HepG2 (cell line): Measurements from ENCODE around the gene XPNPEP1. TPM values are rescaled to one million over a fixed set of nuclear protein-coding genes. Genes with fewer than 3 reads are reported as not detected.

Experiments
- ATAC-seq: fragments of 200-7000 bp; cut with Tn5 transposase; 3 replicates; pipeline ENCODE4 v1.9.1; 2020; ENCODE audit warnings: mild to moderate bottlenecking, moderate library complexity
- BruUV-seq: library from RNA; stranded (reverse); fragments of 400-500 nt; replicated peaks from 2 replicates; lab custom pipeline; 2021; lab: Mats Ljungman, UMichigan
- CTCF ChIA-PET: fragments of 300-600 bp; formaldehyde crosslinking; extraction: SDS; loops from one replicate; lab custom pipeline; 2021; ENCODE audit warnings: low total read pairs, inconsistent platforms, low intra/inter-chr PET ratio; lab: Yijun Ruan, JAX
- POLR2A ChIA-PET: fragments of 350-600 bp; sonication (Branson Sonifier 250); formaldehyde crosslinking; loops from one replicate; lab custom pipeline; 2020; ENCODE audit warnings: antibody characterized with exemption, inconsistent platforms; lab: Yijun Ruan, JAX
- DNase-seq: peaks from one replicate; pipeline ENCODE4 v3.0.0-alpha.2; 2015; ENCODE audit warnings: low spot score
- FAIRE-seq: peaks from 3 replicates; lab custom pipeline; 2011; peaks lifted over from hg19 to GRCh38; lab: Jason Lieb, UNC
- H2AFZ ChIP-seq: one replicate; pipeline ENCODE4 v1.6.1; 2011; ENCODE audit warnings: low read length, inconsistent platforms
- H3K27ac ChIP-seq: fragments of 300-600 bp; 3 replicates; pipeline ENCODE4 v1.8.0; 2011; ENCODE audit warnings: mixed run types, mild to moderate bottlenecking, mixed read lengths, low read length, inconsistent platforms; ENCODE audit not compliant: insufficient read depth; ENCODE audit errors: extremely low read length
- H3K27me3 ChIP-seq, 2 experiments: fragments of 200-600 bp in 1 of 2; 2 replicates in 1 of 2; 3 replicates in 1 of 2; pipeline versions ENCODE4 v1.6.0 to v1.8.0; 2011; ENCODE audit warnings: low read length in 2 of 2, mild to moderate bottlenecking in 2 of 2, moderate library complexity in 2 of 2, inconsistent platforms in 1 of 2; ENCODE audit not compliant: insufficient read depth in 2 of 2, control insufficient read depth in 1 of 2
- H3K36me3 ChIP-seq, 2 experiments: fragments of 200-600 bp in 1 of 2; replicated peaks in 1 of 2; 2 replicates in 1 of 2; 3 replicates in 1 of 2; pipeline versions ENCODE4 v1.5.1 to v1.8.0; 2011; ENCODE audit warnings: low read length in 2 of 2, inconsistent platforms in 1 of 2; ENCODE audit not compliant: insufficient read depth in 2 of 2, control insufficient read depth in 1 of 2
- H3K4me1 ChIP-seq: 2 replicates; pipeline ENCODE4 v1.5.1; 2012; ENCODE audit warnings: low read length, inconsistent platforms; ENCODE audit not compliant: insufficient read depth
- H3K4me2 ChIP-seq: 2 replicates; pipeline ENCODE4 v1.6.0; 2011; ENCODE audit warnings: low read depth, low read length, inconsistent platforms
- H3K4me3 ChIP-seq, 3 experiments: fragments of 200-600 bp in 1 of 3; sonication (generic), shearing (Covaris generic) in 1 of 3; replicated peaks in 1 of 3; 2 replicates each; pipeline ENCODE4 v1.5.1; 2011 to 2016; ENCODE audit warnings: low read length in 3 of 3, inconsistent platforms in 2 of 3, low read depth in 2 of 3, mild to moderate bottlenecking in 2 of 3, control low read depth in 1 of 3, mixed read lengths in 1 of 3; ENCODE audit not compliant: insufficient read depth in 1 of 3
- H3K79me2 ChIP-seq: one replicate; pipeline ENCODE4 v1.6.1; 2011; ENCODE audit warnings: low read length, inconsistent platforms; ENCODE audit not compliant: insufficient read depth
- H3K9ac ChIP-seq: 2 replicates; pipeline ENCODE4 v1.6.0; 2011; ENCODE audit warnings: mild to moderate bottlenecking, low read depth, low read length, inconsistent platforms; ENCODE audit not compliant: insufficient read depth
- H3K9me3 ChIP-seq: 2 replicates; pipeline ENCODE4 v1.5.1; 2012; ENCODE audit warnings: mild to moderate bottlenecking, low read length
- H4K20me1 ChIP-seq: 2 replicates; pipeline ENCODE4 v1.6.0; 2011; ENCODE audit warnings: inconsistent platforms, mild to moderate bottlenecking, low read length, moderate library complexity; ENCODE audit not compliant: insufficient read depth
- AGO2 ChIP-seq: fragments of 200-400 bp; formaldehyde crosslinking; optimal IDR thresholded peaks from 2 replicates; pipeline ENCODE3; 2017; ENCODE audit warnings: mild to moderate bottlenecking, low read depth, low read length, moderate library complexity
- EEA1 ChIP-seq: sonication (generic); formaldehyde crosslinking; IDR thresholded peaks from 2 replicates; pipeline ENCODE4 v1.5.1; 2020; ENCODE audit warnings: mild to moderate bottlenecking, missing genetic modification reagents, borderline replicate concordance
- ELF4 ChIP-seq: sonication (generic); formaldehyde crosslinking; IDR thresholded peaks from 2 replicates; pipeline ENCODE4 v1.5.0; 2020; ENCODE audit warnings: missing genetic modification reagents, mild to moderate bottlenecking, moderate library complexity, borderline replicate concordance
- FOXA1 ChIP-seq, 2 experiments: fragments of 450-650 bp in 1 of 2; sonication (generic) in 1 of 2; formaldehyde crosslinking in 1 of 2; IDR thresholded peaks; 2 replicates each; pipeline versions ENCODE4 v1.4.0 to v1.6.1; 2016 to 2020; ENCODE audit warnings: missing genetic modification reagents in 1 of 2
- HNRNPLL ChIP-seq: fragments of 200-400 bp; formaldehyde crosslinking; IDR thresholded peaks from 2 replicates; pipeline ENCODE4 v1.6.1; 2017; ENCODE audit warnings: mild to moderate bottlenecking, low read depth, low read length; ENCODE audit not compliant: poor library complexity, severe bottlenecking
- MAFG ChIP-seq: sonication (generic); formaldehyde crosslinking; IDR thresholded peaks from 2 replicates; pipeline ENCODE4 v1.5.1; 2020; ENCODE audit warnings: mild to moderate bottlenecking, missing genetic modification reagents
- NFAT5 ChIP-seq: sonication (generic); formaldehyde crosslinking; IDR thresholded peaks from 2 replicates; pipeline ENCODE4 v1.4.0; 2020; ENCODE audit warnings: missing genetic modification reagents
- RBAK ChIP-seq: sonication (generic); formaldehyde crosslinking; IDR thresholded peaks from 2 replicates; pipeline ENCODE4 v1.5.1; 2020; ENCODE audit warnings: mild to moderate bottlenecking, missing genetic modification reagents
- ZBTB25 ChIP-seq: IDR thresholded peaks from 2 replicates; pipeline ENCODE4 v1.6.1; 2018; ENCODE audit warnings: missing genetic modification reagents
- ZNF709 ChIP-seq: sonication (generic); formaldehyde crosslinking; IDR thresholded peaks from 2 replicates; pipeline ENCODE4 v1.5.0; 2020; ENCODE audit warnings: mild to moderate bottlenecking, missing genetic modification reagents
- ZNF713 ChIP-seq: sonication (generic); formaldehyde crosslinking; IDR thresholded peaks from 2 replicates; pipeline ENCODE4 v1.4.0; 2020; ENCODE audit warnings: mild to moderate bottlenecking, missing genetic modification reagents
- WGBS: methylation state at CpG from one replicate; pipeline ENCODE4 v1.1.6; 2017; ENCODE audit warnings: low lambda C conversion rate; 5-methylcytosine and 5-hydroxymethylcytosine counted together
- in situ Hi-C: cut with HindIII; loops from 2 replicates; pipeline ENCODE4 v1.10.0; 2017; ENCODE audit warnings: low pct_unique_long_range_greater_than_20kb; ENCODE audit not compliant: extremely low pct_ligation_motif_present
- intact Hi-C: fragments of 100-400 bp; cut with micrococcal nuclease; formaldehyde crosslinking; loops from one replicate; pipeline ENCODE4 v1.10.0; 2022; ENCODE audit not compliant: unreplicated experiment
- polyA plus RNA-seq, 8 experiments: library from polyadenylated mRNA; depleted of rRNA in 3 of 8; stranded (reverse) in 7 of 8; unstranded in 1 of 8; fragments of >200 nt; fragmentation: Illumina TruSeq in 4 of 8; extraction: Trizol in 4 of 8; gene quantifications; 2 replicates each; pipeline versions ENCODE4 v1.2.1 to v1.2.3, GENCODE V29; 2011 to 2016; ENCODE audit warnings: low read depth in 4 of 8, missing spikeins in 1 of 8, mixed read lengths in 1 of 8; ENCODE audit not compliant: insufficient read depth in 1 of 8
- total RNA-seq, 5 experiments: library from RNA; depleted of rRNA; stranded (reverse); fragments of >200 nt; fragmentation: Illumina TruSeq; extraction: Trizol; gene quantifications; 2 replicates each; pipeline ENCODE4 v1.2.3, GENCODE V29; 2016; ENCODE audit warnings: low read depth in 1 of 5
- TF ChIP-seq, protein P1 (sequence below): sonication (generic); formaldehyde crosslinking; IDR thresholded peaks from 2 replicates; pipeline ENCODE4 v1.8.1; 2023; ENCODE audit warnings: mild to moderate bottlenecking, moderate library complexity, missing genetic modification reagents

XPNPEP1 gene
- total and polyA plus RNA-seq, 2 of the 13 experiments (the other 11 are each of a cell fraction or from before 2014, with no cell fraction given) = 30.3 to 55.5 TPM

- CTCF ChIA-PET = no interaction called here
- no peaks in the 10 kb centered on the region for H3K9me3 ChIP-seq
- no peak overlapping the region for H2AFZ ChIP-seq
- in situ Hi-C loops = no loop called here
- H3K36me3 ChIP-seq = no peaks in the 10 kb centered on the region
- no peaks in the 10 kb centered on the region; a peak in 2 of 5 replicates for H3K27me3 ChIP-seq
- intact Hi-C loops = no loop called here
- no peak overlapping the region for H3K9ac ChIP-seq
- POLR2A ChIA-PET = no interaction called here
- ATAC-seq (no peak), FAIRE-seq (no peak), DNase-seq (no peak)
- H3K4me1 ChIP-seq = no peaks in the 10 kb centered on the region
- no peaks in the 10 kb centered on the region for H3K79me2 ChIP-seq
- no TSS peak for BruUV-seq
- H3K27ac ChIP-seq = no peak overlapping the region
- TF ChIP-seq ZNF709 (CRISPR knock-in tag) (no peak), NFAT5 (no peak), FOXA1 (IDR thresholded peaks at IDR 0.05) (no peak), FOXA1 (CRISPR knock-in tag; IDR thresholded peaks at IDR 0.05) (no peak), HNRNPLL (no peak), EEA1 (no peak), ZNF713 (no peak), RBAK (CRISPR knock-in tag) (no peak), ZBTB25 (CRISPR knock-in tag) (no peak), ELF4 (CRISPR knock-in tag) (no peak), MAFG (no peak), AGO2 (no peak)
- TF ChIP-seq, protein P1, sequence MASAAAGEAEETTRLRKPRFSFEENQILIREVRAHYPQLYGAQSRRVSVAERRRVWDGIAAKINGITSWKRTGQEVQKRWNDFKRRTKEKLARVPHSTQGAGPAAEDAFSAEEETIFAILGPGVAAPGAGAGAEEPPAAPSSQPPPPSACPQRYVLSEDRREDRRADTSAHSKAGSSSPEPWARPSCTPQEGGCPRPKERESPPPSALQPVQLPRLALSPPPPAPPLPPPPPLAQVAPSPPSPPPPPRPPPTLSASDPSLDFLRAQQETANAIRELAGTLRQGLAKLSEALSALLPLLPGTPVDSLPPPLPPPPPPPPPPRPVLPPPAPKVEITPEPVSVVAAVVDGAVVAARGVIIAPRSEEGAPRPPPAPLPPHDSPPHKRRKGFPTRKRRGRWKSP (CRISPR knock-in tag) = no peak
- no peaks in the 10 kb centered on the region for H4K20me1 ChIP-seq
- no peak overlapping the region for H3K4me3 ChIP-seq
- H3K4me2 ChIP-seq = no peak overlapping the region
- 7% methylated on average over 4 of the region's 4 CpGs for WGBS
Observed at GRCh38 chr10:109837384-109837783, 85.9 kb downstream of the XPNPEP1 start.
